Natural killer cell (primary cell): ENCODE results near the gene SLC10A3. TPM values are rescaled to one million over a fixed set of nuclear protein-coding genes. Genes with fewer than 3 reads are reported as not detected.
A peak's percentile ranks its signal among the peaks of the same experiment; 100 is the strongest.

Experiments used
- ATAC-seq, 3 donors: fragments of 150-1000 bp in 2 of 3; fragments of 200-7000 bp in 1 of 3; cut with Tn5 transposase; 1 replicate in 1 of 3; 2 replicates in 2 of 3; pipeline ENCODE4 v1.10.0; 2021; ENCODE audit warnings: mild to moderate bottlenecking in 2 of 3, moderate library complexity in 2 of 3
- DNase-seq, 2 donors: peaks; one replicate each; pipeline versions ENCODE4 v3.0.0 to v3.0.0-alpha.2; 2013 to 2021; ENCODE audit warnings: mixed read lengths in 1 of 2
- H3K27ac ChIP-seq: one replicate; pipeline ENCODE4 v1.5.1; 2013; ENCODE audit warnings: mild to moderate bottlenecking, low read length
- H3K27me3 ChIP-seq: one replicate; pipeline ENCODE4 v1.6.1; 2013; ENCODE audit warnings: low read length; ENCODE audit not compliant: control insufficient read depth, insufficient read depth
- H3K36me3 ChIP-seq: one replicate; pipeline ENCODE4 v1.6.1; 2013; ENCODE audit warnings: low read length; ENCODE audit not compliant: control insufficient read depth, insufficient read depth
- H3K4me1 ChIP-seq: one replicate; pipeline ENCODE4 v1.6.1; 2013; ENCODE audit warnings: low read length; ENCODE audit not compliant: control insufficient read depth, insufficient read depth
- H3K4me3 ChIP-seq: one replicate; pipeline ENCODE4 v1.5.1; 2013; ENCODE audit warnings: low read length
- H3K9me3 ChIP-seq: one replicate; pipeline ENCODE4 v1.6.1; 2013; ENCODE audit warnings: low read length; ENCODE audit not compliant: control insufficient read depth, insufficient read depth
- H3K27ac Mint-ChIP-seq, 2 donors: one replicate each; pipeline ENCODE4 v1.8.0; 2022; ENCODE audit warnings: mild to moderate bottlenecking in 2 of 2, mixed read lengths in 2 of 2, moderate library complexity in 1 of 2
- H3K27me3 Mint-ChIP-seq, 2 donors: one replicate each; pipeline ENCODE4 v1.8.0; 2022; ENCODE audit warnings: low read depth in 2 of 2, mixed read lengths in 2 of 2
- H3K36me3 Mint-ChIP-seq: one replicate; pipeline ENCODE4 v1.8.0; 2022; ENCODE audit warnings: mixed read lengths
- H3K4me1 Mint-ChIP-seq, 2 donors: one replicate each; pipeline ENCODE4 v1.8.0; 2022; ENCODE audit warnings: mixed read lengths in 2 of 2
- H3K4me3 Mint-ChIP-seq: one replicate; pipeline ENCODE4 v1.8.0; 2022; ENCODE audit warnings: mild to moderate bottlenecking, moderate library complexity, mixed read lengths
- H3K9me3 Mint-ChIP-seq, 2 donors: one replicate each; pipeline ENCODE4 v1.8.0; 2022; ENCODE audit warnings: mixed read lengths in 2 of 2
- CTCF ChIP-seq: fragments of 200-600 bp; IDR thresholded peaks from one replicate; pipeline ENCODE4 v1.8.0; 2022; ENCODE audit warnings: antibody characterized with exemption
- WGBS: methylation state at CpG from one replicate; pipeline ENCODE4 v1.1.7; 2013; ENCODE audit warnings: missing lambda C conversion rate; ENCODE audit not compliant: insufficient coverage; 5-methylcytosine and 5-hydroxymethylcytosine counted together
- intact Hi-C: fragments of 100-400 bp; cut with micrococcal nuclease; formaldehyde crosslinking; loops from one replicate; pipeline ENCODE4 v1.14.2; 2022
- total RNA-seq, 4 donors: library from RNA; stranded (reverse); fragments of 120-200 nt in 1 of 4; gene quantifications; one replicate each; pipeline versions ENCODE4 v1.2.3 to v1.2.4, GENCODE V29; 2013 to 2022

Gene SLC10A3
- total RNA-seq, 3 donors from 2014 or later (not counting 1 experiment from before 2014, with no cell fraction given), result 26.5 to 42.1 (median 31.8) TPM

- DNase-seq (no peak), ATAC-seq (no peak)
- no peaks in the 10 kb centered on the region for H3K27me3 ChIP-seq
- 100% methylated on average over 2 of the region's 2 CpGs for WGBS
- H3K27ac ChIP-seq, result no peak overlapping the region
- no peaks in the 10 kb centered on the region for H3K36me3 ChIP-seq
- intact Hi-C loops, result no loop called here
- peaks cover 13 to 28% of the 10 kb centered on the region in 2 donors for H3K4me1 Mint-ChIP-seq
- no peak overlapping the region for H3K4me3 ChIP-seq
- no peaks in the 10 kb centered on the region for H3K36me3 Mint-ChIP-seq
- H3K9me3 ChIP-seq, result no peaks in the 10 kb centered on the region
- no peak for TF ChIP-seq CTCF
- H3K4me1 ChIP-seq, result peaks cover 30% of the 10 kb centered on the region
- H3K9me3 Mint-ChIP-seq, result no peaks in the 10 kb centered on the region
- H3K27ac Mint-ChIP-seq, result peak overlapping the region in 1 of 2 donors; percentile 72
- no peak overlapping the region for H3K4me3 Mint-ChIP-seq
- no peaks in the 10 kb centered on the region for H3K27me3 Mint-ChIP-seq
Measured at GRCh38 chrX:154513716-154514115, 23.3 kb upstream of the SLC10A3 start.

GRCh38 chrX:154512879-154513553 lies 22.6 kb upstream of the SLC10A3 start:
- ATAC-seq, result no peak

GRCh38 chrX:154511761-154512160 lies 21.3 kb upstream of the SLC10A3 start:
- Histone ChIP-seq H3K27me3 (no peaks in the 10 kb centered on the region), H3K9me3 (no peaks in the 10 kb centered on the region), H3K4me3 (no peak overlapping the region), H3K4me1 (peaks cover 24% of the 10 kb centered on the region), H3K36me3 (no peaks in the 10 kb centered on the region), H3K27ac (peak overlapping the region; percentile 42)
- Mint-ChIP-seq H3K4me3 (no peak overlapping the region), H3K4me1 (peaks cover 12 to 26% of the 10 kb centered on the region in 2 donors), H3K9me3 (no peaks in the 10 kb centered on the region), H3K36me3 (no peaks in the 10 kb centered on the region), H3K27me3 (no peaks in the 10 kb centered on the region), H3K27ac (peak overlapping the region; percentile 35 to 66)
- no peak for TF ChIP-seq CTCF
- 26% methylated on average over 8 of the region's 12 CpGs for WGBS
- intact Hi-C loops, result no loop called here
- ATAC-seq (no peak), DNase-seq (no peak)

More at GRCh38 chrX:154512879-154513553, 22.6 kb upstream of the SLC10A3 start:
- H3K4me3 ChIP-seq, result no peak overlapping the region
- Mint-ChIP-seq H3K9me3 (no peaks in the 10 kb centered on the region), H3K4me3 (no peak overlapping the region), H3K27me3 (no peaks in the 10 kb centered on the region), H3K4me1 (peaks cover 13 to 28% of the 10 kb centered on the region in 2 donors), H3K36me3 (no peaks in the 10 kb centered on the region), H3K27ac (peak overlapping the region in 1 of 2 donors; percentile 72)
- no peak for DNase-seq
- H3K36me3 ChIP-seq, result no peaks in the 10 kb centered on the region
- peaks cover 30% of the 10 kb centered on the region for H3K4me1 ChIP-seq
- no peak for TF ChIP-seq CTCF
- no peak overlapping the region for H3K27ac ChIP-seq
- no peaks in the 10 kb centered on the region for H3K9me3 ChIP-seq
- 96% methylated on average over 11 of the region's 16 CpGs for WGBS
- intact Hi-C loops, result no loop called here
- H3K27me3 ChIP-seq, result no peaks in the 10 kb centered on the region

GRCh38 chrX:154509455-154509854 lies 19.0 kb upstream of the SLC10A3 start:
- Histone ChIP-seq H3K4me3 (no peak overlapping the region), H3K27me3 (no peaks in the 10 kb centered on the region), H3K4me1 (peaks cover 10% of the 10 kb centered on the region), H3K36me3 (peaks cover 3% of the 10 kb centered on the region), H3K9me3 (no peaks in the 10 kb centered on the region), H3K27ac (no peak overlapping the region)
- Mint-ChIP-seq H3K27ac (no peak overlapping the region), H3K36me3 (no peaks in the 10 kb centered on the region), H3K4me1 (peaks cover 0 to 14% of the 10 kb centered on the region in 2 donors), H3K4me3 (no peak overlapping the region), H3K9me3 (no peaks in the 10 kb centered on the region), H3K27me3 (no peaks in the 10 kb centered on the region)
- no peak for TF ChIP-seq CTCF
- no CpG with 5 or more reads among the region's 5 CpGs for WGBS
- intact Hi-C loops, result no loop called here
- ATAC-seq (no peak), DNase-seq (no peak)
